B cell (primary cell): ENCODE measurements around the gene TBC1D3G. TPM values are rescaled to one million over a fixed set of nuclear protein-coding genes. Genes with fewer than 3 reads are reported as not detected.
"Not testable (repeated sequence)": the region's sequence is repeated elsewhere in the genome, so short reads cannot be mapped to it uniquely, and the experiment has no call there.

ENCODE experiments used
- ATAC-seq: fragments of 200-7000 bp; cut with Tn5 transposase; one replicate; pipeline ENCODE4 v1.10.0; 2021; ENCODE audit warnings: low read depth, mild to moderate bottlenecking, moderate number of reproducible peaks, moderate library complexity
- CTCF ChIA-PET: fragments of 350-600 bp; sonication (Branson Sonifier 250); formaldehyde crosslinking; loops from one replicate; lab custom pipeline; 2021; ENCODE audit warnings: antibody characterized with exemption, inconsistent platforms; lab: Charles Lee
- POLR2A ChIA-PET: fragments of 350-600 bp; sonication (Branson Sonifier 250); formaldehyde crosslinking; loops from one replicate; lab custom pipeline; 2021; ENCODE audit warnings: antibody characterized with exemption; lab: Charles Lee
- DNase-seq: peaks from one replicate; pipeline ENCODE4 v3.0.0; 2013
- H2AFZ ChIP-seq: 2 replicates; pipeline ENCODE4 v1.6.1; 2012; ENCODE audit warnings: mild to moderate bottlenecking, low read depth, low read length; ENCODE audit not compliant: insufficient read depth, poor library complexity, severe bottlenecking
- H3K27ac ChIP-seq, 2 donors: 1 replicate in 1 of 2; 2 replicates in 1 of 2; pipeline ENCODE4 v1.5.1; 2012 to 2013; ENCODE audit warnings: low read length in 2 of 2, mild to moderate bottlenecking in 2 of 2, moderate library complexity in 1 of 2
- H3K27me3 ChIP-seq, 4 experiments: fragments of 200-600 bp in 1 of 4; sonication (generic) in 1 of 4; replicated peaks in 1 of 4; 1 replicate in 2 of 4; 2 replicates in 2 of 4; pipeline versions ENCODE4 v1.6.1 to v1.7.0; 2013 to 2016; ENCODE audit warnings: low read length in 3 of 4, mild to moderate bottlenecking in 2 of 4, mixed read lengths in 1 of 4, moderate library complexity in 1 of 4; ENCODE audit not compliant: insufficient read depth in 4 of 4, control insufficient read depth in 3 of 4; ENCODE audit errors: control extremely low read depth in 1 of 4
- H3K36me3 ChIP-seq, 2 experiments: replicated peaks in 1 of 2; 1 replicate in 1 of 2; 2 replicates in 1 of 2; pipeline versions ENCODE4 v1.6.1 to v1.7.1; 2013; ENCODE audit warnings: low read length in 1 of 2; ENCODE audit not compliant: insufficient read depth in 2 of 2, control insufficient read depth in 1 of 2; ENCODE audit errors: control extremely low read depth in 1 of 2, extremely low read depth in 1 of 2
- H3K4me1 ChIP-seq, 2 donors: fragments of 200-600 bp in 1 of 2; sonication (generic) in 1 of 2; 1 replicate in 1 of 2; 2 replicates in 1 of 2; pipeline versions ENCODE4 v1.5.1 to v1.6.1; 2013 to 2017; ENCODE audit warnings: low read length in 2 of 2; ENCODE audit not compliant: control insufficient read depth in 2 of 2, insufficient read depth in 2 of 2
- H3K4me2 ChIP-seq: replicated peaks from 2 replicates; pipeline ENCODE3; 2012; ENCODE audit warnings: mild to moderate bottlenecking, low read depth, low read length; ENCODE audit not compliant: poor library complexity, severe bottlenecking
- H3K4me3 ChIP-seq, 5 experiments: fragments of 200-600 bp in 1 of 5; sonication (generic) in 1 of 5; 1 replicate in 3 of 5; 2 replicates in 2 of 5; pipeline versions ENCODE4 v1.5.1 to v1.7.0; 2011 to 2016; ENCODE audit warnings: low read length in 4 of 5, mild to moderate bottlenecking in 4 of 5, low read depth in 2 of 5, control low read depth in 1 of 5, moderate library complexity in 1 of 5; ENCODE audit not compliant: insufficient read depth in 1 of 5; ENCODE audit errors: control extremely low read depth in 1 of 5, extremely low read depth in 1 of 5
- H3K79me2 ChIP-seq: fragments of 200-600 bp; sonication (generic); one replicate; pipeline ENCODE4 v1.6.0; 2016; ENCODE audit warnings: low read length; ENCODE audit not compliant: control insufficient read depth, insufficient read depth
- H3K9ac ChIP-seq: fragments of 200-600 bp; sonication (generic); 2 replicates; pipeline ENCODE4 v1.6.1; 2017; ENCODE audit warnings: mild to moderate bottlenecking, low read length, moderate library complexity
- H3K9me3 ChIP-seq, 3 donors: one replicate each; pipeline versions ENCODE4 v1.6.1 to v1.7.1; 2013; ENCODE audit warnings: low read length in 2 of 3; ENCODE audit not compliant: control insufficient read depth in 2 of 3, insufficient read depth in 1 of 3; ENCODE audit errors: control extremely low read depth in 1 of 3
- H4K20me1 ChIP-seq: 2 replicates; pipeline ENCODE4 v1.6.0; 2012; ENCODE audit warnings: mild to moderate bottlenecking, low read length; ENCODE audit not compliant: insufficient read depth, control insufficient read depth, poor library complexity, severe bottlenecking
- H3K27ac Mint-ChIP-seq: one replicate; pipeline ENCODE4 v1.8.0; 2021; ENCODE audit warnings: mixed read lengths
- H3K27me3 Mint-ChIP-seq: one replicate; pipeline ENCODE4 v1.8.0; 2021; ENCODE audit warnings: mixed read lengths
- H3K4me1 Mint-ChIP-seq: one replicate; pipeline ENCODE4 v1.8.0; 2021; ENCODE audit warnings: mixed read lengths
- H3K4me3 Mint-ChIP-seq: one replicate; pipeline ENCODE4 v1.8.0; 2021; ENCODE audit warnings: mixed read lengths
- H3K9me3 Mint-ChIP-seq: one replicate; pipeline ENCODE4 v1.8.0; 2022; ENCODE audit warnings: mixed read lengths; ENCODE audit not compliant: insufficient read depth
- WGBS: methylation state at CpG from one replicate; pipeline ENCODE4 v1.1.5; 2013; ENCODE audit warnings: missing lambda C conversion rate; ENCODE audit not compliant: insufficient coverage; 5-methylcytosine and 5-hydroxymethylcytosine counted together
- intact Hi-C: fragments of 100-400 bp; cut with micrococcal nuclease; formaldehyde crosslinking; loops from one replicate; pipeline ENCODE4 v1.10.0; 2022
- polyA minus RNA-seq: library from RNA; depleted of rRNA, polyadenylated mRNA; stranded (reverse); fragments of >200 nt; gene quantifications from 2 replicates; pipeline ENCODE4 v1.2.3, GENCODE V29; 2012
- polyA plus RNA-seq: library from polyadenylated mRNA; depleted of rRNA; stranded (reverse); fragments of >200 nt; gene quantifications from 2 replicates; pipeline ENCODE4 v1.2.3, GENCODE V29; 2012
- total RNA-seq, 2 donors: library from RNA; stranded (reverse); fragments of 120-200 nt in 1 of 2; gene quantifications; 1 replicate in 1 of 2; 2 replicates in 1 of 2; pipeline versions ENCODE4 v1.2.3 to v1.2.4, GENCODE V29; 2013 to 2022

TBC1D3G gene
- total RNA-seq (not detected in 2 replicates), polyA plus RNA-seq (not detected in 2 replicates), polyA minus RNA-seq (not detected in 2 replicates)
- not detected for total RNA-seq (2013)

DNA sequence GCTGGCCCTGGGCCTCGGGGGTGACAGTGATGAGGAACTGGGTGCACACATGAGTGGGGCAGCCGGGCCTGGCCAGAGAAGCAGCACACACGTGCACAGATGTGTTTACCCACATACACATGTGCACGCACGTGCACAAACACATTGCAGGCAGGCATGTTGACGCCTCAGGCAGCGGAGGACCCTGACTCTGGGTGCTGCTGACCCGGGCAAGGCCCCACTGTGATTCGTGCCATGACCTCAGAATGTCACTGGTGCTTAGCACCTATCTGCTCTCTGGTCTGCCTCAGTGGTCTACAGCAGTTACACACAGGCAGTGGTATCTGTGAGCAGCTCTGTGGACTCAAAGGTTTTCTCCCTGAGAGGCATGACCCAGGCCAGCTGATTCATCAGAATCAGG, at the start of gene TBC1D3G:
Gene TBC1D3G (plus strand): TSS at position 301 of the 400 bp plus-strand sequence. CDS start 1,528 bp downstream, outside the sequence.
- WGBS, result no CpG with 5 or more reads among the region's 9 CpGs
- not testable (repeated sequence) for H4K20me1 ChIP-seq, H3K9me3 ChIP-seq

GRCh38 chr17:36283256-36283655, 40.4 kb upstream of the TBC1D3G start:
- H3K27ac Mint-ChIP-seq, CTCF ChIA-PET, H4K20me1 ChIP-seq, H2AFZ ChIP-seq, H3K27me3 Mint-ChIP-seq, ATAC-seq, H3K36me3 ChIP-seq, H3K79me2 ChIP-seq, POLR2A ChIA-PET, DNase-seq, intact Hi-C loops, H3K27me3 ChIP-seq, H3K9me3 ChIP-seq, H3K4me3 ChIP-seq, H3K4me2 ChIP-seq, H3K4me3 Mint-ChIP-seq, H3K9ac ChIP-seq, H3K27ac ChIP-seq, H3K4me1 Mint-ChIP-seq, H3K9me3 Mint-ChIP-seq, H3K4me1 ChIP-seq: not testable (repeated sequence)
- no CpG with 5 or more reads among the region's 1 CpG for WGBS

More for the DNA sequence above, at the start of gene TBC1D3G:
- intact Hi-C loops, H3K4me1 Mint-ChIP-seq, H3K4me2 ChIP-seq, DNase-seq, H3K9ac ChIP-seq, H3K27me3 ChIP-seq, H2AFZ ChIP-seq, H3K27me3 Mint-ChIP-seq, H3K27ac ChIP-seq, ATAC-seq, CTCF ChIA-PET, H3K27ac Mint-ChIP-seq, POLR2A ChIA-PET, H3K4me3 ChIP-seq, H3K4me3 Mint-ChIP-seq, H3K4me1 ChIP-seq, H3K9me3 Mint-ChIP-seq, H3K36me3 ChIP-seq, H3K79me2 ChIP-seq: not testable (repeated sequence)

- H3K4me1 Mint-ChIP-seq, H3K27ac ChIP-seq, POLR2A ChIA-PET, H3K4me1 ChIP-seq, DNase-seq, H3K4me2 ChIP-seq, H2AFZ ChIP-seq, H3K9ac ChIP-seq, H3K27me3 ChIP-seq, H3K4me3 Mint-ChIP-seq, H3K27me3 Mint-ChIP-seq, H3K36me3 ChIP-seq, H3K4me3 ChIP-seq, H3K9me3 Mint-ChIP-seq, H4K20me1 ChIP-seq, intact Hi-C loops, H3K9me3 ChIP-seq, H3K79me2 ChIP-seq, CTCF ChIA-PET, ATAC-seq, H3K27ac Mint-ChIP-seq: not testable (repeated sequence)
- no CpG with 5 or more reads among the region's 5 CpGs for WGBS
Measured at GRCh38 chr17:36284219-36284618, 39.5 kb upstream of the TBC1D3G start.

- CTCF ChIA-PET, H3K4me2 ChIP-seq, H3K9ac ChIP-seq, H4K20me1 ChIP-seq, H3K4me3 Mint-ChIP-seq, H3K27ac ChIP-seq, H3K4me1 ChIP-seq, H2AFZ ChIP-seq, H3K79me2 ChIP-seq, POLR2A ChIA-PET, H3K27ac Mint-ChIP-seq, ATAC-seq, intact Hi-C loops, H3K27me3 Mint-ChIP-seq, H3K4me1 Mint-ChIP-seq, H3K4me3 ChIP-seq, H3K36me3 ChIP-seq, H3K27me3 ChIP-seq, H3K9me3 ChIP-seq, H3K9me3 Mint-ChIP-seq, DNase-seq: not testable (repeated sequence)
- WGBS, result no CpG with 5 or more reads among the region's 2 CpGs
Measured at GRCh38 chr17:36289965-36290612, 33.6 kb upstream of the TBC1D3G start.
